C4-2B (cell line): ENCODE results near the gene ZNF689.

Experiments
- CTCF ChIP-seq: fragments of 450-650 bp; conservative IDR thresholded peaks from 2 replicates; pipeline ENCODE4 v1.5.1; 2017; ENCODE audit warnings: mild to moderate bottlenecking
- ZFX ChIP-seq: fragments of 450-650 bp; IDR thresholded peaks from 2 replicates; pipeline ENCODE4 v1.6.1; 2017

- TF ChIP-seq CTCF (no peak), ZFX (no peak)
Observed at GRCh38 chr16:30567160-30567990, 42.8 kb downstream of the ZNF689 start.
